B cell (primary cell): ENCODE results near the gene PPP1R2C.

Experiments
- EZH2 ChIP-seq: IDR thresholded peaks from 2 replicates; pipeline ENCODE4 v1.6.1; 2012; ENCODE audit warnings: borderline replicate concordance, low read depth, mild to moderate bottlenecking, moderate library complexity, low read length; ENCODE audit not compliant: insufficient read depth, poor library complexity, severe bottlenecking
- TF ChIP-seq, protein P1 (sequence below): fragments of 200-600 bp; IDR thresholded peaks from one replicate; pipeline ENCODE4 v1.8.0; 2022; ENCODE audit warnings: antibody characterized with exemption, mild to moderate bottlenecking

DNA sequence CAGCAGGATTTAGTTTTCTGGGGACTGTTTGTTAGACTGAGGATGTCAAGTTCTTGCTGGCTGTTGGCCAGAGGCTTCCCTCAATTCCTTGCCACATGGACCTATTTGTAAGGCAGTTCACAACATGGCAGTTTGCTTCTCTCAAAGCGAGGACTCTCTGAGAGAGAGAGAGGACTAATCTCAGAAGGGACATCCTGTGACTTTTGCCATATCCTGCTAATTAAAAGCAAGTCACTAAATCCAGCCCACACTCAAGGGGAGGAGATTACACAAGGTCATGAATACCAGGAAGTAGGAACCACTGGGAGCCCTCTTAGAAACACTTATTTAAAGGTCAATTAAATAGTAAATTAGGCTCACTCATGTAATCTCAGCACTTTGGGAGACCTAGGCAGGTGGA lies 38.2 kb downstream of the PPP1R2C start:
- TF ChIP-seq EZH2 = no peak
- TF ChIP-seq, protein P1, sequence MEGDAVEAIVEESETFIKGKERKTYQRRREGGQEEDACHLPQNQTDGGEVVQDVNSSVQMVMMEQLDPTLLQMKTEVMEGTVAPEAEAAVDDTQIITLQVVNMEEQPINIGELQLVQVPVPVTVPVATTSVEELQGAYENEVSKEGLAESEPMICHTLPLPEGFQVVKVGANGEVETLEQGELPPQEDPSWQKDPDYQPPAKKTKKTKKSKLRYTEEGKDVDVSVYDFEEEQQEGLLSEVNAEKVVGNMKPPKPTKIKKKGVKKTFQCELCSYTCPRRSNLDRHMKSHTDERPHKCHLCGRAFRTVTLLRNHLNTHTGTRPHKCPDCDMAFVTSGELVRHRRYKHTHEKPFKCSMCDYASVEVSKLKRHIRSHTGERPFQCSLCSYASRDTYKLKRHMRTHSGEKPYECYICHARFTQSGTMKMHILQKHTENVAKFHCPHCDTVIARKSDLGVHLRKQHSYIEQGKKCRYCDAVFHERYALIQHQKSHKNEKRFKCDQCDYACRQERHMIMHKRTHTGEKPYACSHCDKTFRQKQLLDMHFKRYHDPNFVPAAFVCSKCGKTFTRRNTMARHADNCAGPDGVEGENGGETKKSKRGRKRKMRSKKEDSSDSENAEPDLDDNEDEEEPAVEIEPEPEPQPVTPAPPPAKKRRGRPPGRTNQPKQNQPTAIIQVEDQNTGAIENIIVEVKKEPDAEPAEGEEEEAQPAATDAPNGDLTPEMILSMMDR = no peak
